GM12878 (cell line): Measurements from ENCODE around the gene ZDHHC14. TPM values are rescaled to one million over a fixed set of nuclear protein-coding genes. Genes with fewer than 3 reads are reported as not detected.

Source experiments
- ATAC-seq: fragments of 200-7000 bp; cut with Tn5 transposase; 3 replicates; pipeline ENCODE4 v1.9.1; 2020; ENCODE audit warnings: mild to moderate bottlenecking, moderate library complexity
- BruUV-seq: library from RNA; stranded (reverse); fragments of 400-500 nt; replicated peaks from 2 replicates; lab custom pipeline; 2021; lab: Mats Ljungman, UMichigan
- CTCF ChIA-PET: fragments of 300-600 bp; sonication (Branson Sonifier 250); formaldehyde crosslinking; extraction: SDS; loops from one replicate; lab custom pipeline; 2021; ENCODE audit warnings: inconsistent platforms; lab: Yijun Ruan, JAX
- POLR2A ChIA-PET: fragments of 350-600 bp; formaldehyde crosslinking; extraction: SDS; loops from one replicate; lab custom pipeline; 2021; ENCODE audit warnings: inconsistent platforms; lab: Charles Lee
- RAD21 ChIA-PET: fragments of 300-600 bp; sonication (Branson Sonifier 250); formaldehyde crosslinking; loops from one replicate; lab custom pipeline; 2023; ENCODE audit warnings: antibody characterized with exemption; ENCODE audit not compliant: unreplicated experiment; lab: Charles Lee
- SMC1A ChIA-PET: fragments of 300-600 bp; sonication (Branson Sonifier 250); formaldehyde crosslinking; loops from one replicate; lab custom pipeline; 2023; ENCODE audit not compliant: unreplicated experiment, uncharacterized antibody; lab: Charles Lee
- DNase-seq: peaks from one replicate; pipeline ENCODE4 v3.0.0-alpha.2; 2011; ENCODE audit warnings: low read depth, low spot score
- FAIRE-seq: peaks from 3 replicates; lab custom pipeline; 2011; peaks lifted over from hg19 to GRCh38; lab: Jason Lieb, UNC
- H2AFZ ChIP-seq: 2 replicates; pipeline ENCODE4 v1.6.0; 2011; ENCODE audit warnings: low read depth, low read length, control low read depth; ENCODE audit not compliant: control insufficient read depth
- H3K27ac ChIP-seq: 2 replicates; pipeline ENCODE4 v1.5.1; 2011; ENCODE audit warnings: control low read depth; ENCODE audit not compliant: control insufficient read depth, insufficient read depth
- H3K27me3 ChIP-seq, 2 experiments: replicated peaks in 1 of 2; 2 replicates each; pipeline versions ENCODE4 v1.6.0 to v1.6.1; 2011; ENCODE audit warnings: low read length in 1 of 2; ENCODE audit not compliant: control insufficient read depth in 2 of 2, insufficient read depth in 2 of 2
- H3K36me3 ChIP-seq, 2 experiments: 2 replicates each; pipeline ENCODE4 v1.5.1; 2011; ENCODE audit warnings: low read length in 1 of 2; ENCODE audit not compliant: control insufficient read depth in 2 of 2, insufficient read depth in 2 of 2
- H3K4me1 ChIP-seq: 2 replicates; pipeline ENCODE4 v1.6.1; 2011; ENCODE audit warnings: mild to moderate bottlenecking, low read length, moderate library complexity, mixed read lengths; ENCODE audit not compliant: control insufficient read depth, insufficient read depth
- H3K4me2 ChIP-seq: 2 replicates; pipeline ENCODE4 v1.6.0; 2011; ENCODE audit warnings: control low read depth; ENCODE audit not compliant: control insufficient read depth, insufficient read depth
- H3K4me3 ChIP-seq: fragments of 200-600 bp; sonication (generic); 2 replicates; pipeline ENCODE4 v1.5.1; 2016
- H3K79me2 ChIP-seq: 2 replicates; pipeline ENCODE4 v1.6.0; 2011; ENCODE audit warnings: low read length; ENCODE audit not compliant: control insufficient read depth, insufficient read depth
- H3K9ac ChIP-seq: 2 replicates; pipeline ENCODE4 v1.8.0; 2011; ENCODE audit warnings: low read length, control low read depth, mixed read lengths; ENCODE audit not compliant: control insufficient read depth, insufficient read depth
- H3K9me3 ChIP-seq: replicated peaks from 3 replicates; pipeline ENCODE4 v1.5.1; 2011; ENCODE audit warnings: mild to moderate bottlenecking, low read length; ENCODE audit not compliant: control insufficient read depth, insufficient read depth
- H4K20me1 ChIP-seq: 2 replicates; pipeline ENCODE4 v1.6.0; 2011; ENCODE audit not compliant: control insufficient read depth, insufficient read depth
- BMI1 ChIP-seq: fragments of 450-650 bp; IDR thresholded peaks from 2 replicates; pipeline ENCODE4 v1.6.1; 2016; ENCODE audit warnings: mild to moderate bottlenecking, moderate library complexity, borderline replicate concordance
- CBX3 ChIP-seq: fragments of 200-600 bp; sonication (generic); IDR thresholded peaks from 2 replicates; pipeline ENCODE4 v1.6.1; 2016; ENCODE audit warnings: low read depth, borderline replicate concordance
- CBX5 ChIP-seq: sonication (generic); IDR thresholded peaks from 2 replicates; pipeline ENCODE4 v1.6.1; 2016; ENCODE audit warnings: low read depth, moderate library complexity, mild to moderate bottlenecking, inconsistent platforms
- GATAD2B ChIP-seq: fragments of 450-650 bp; conservative IDR thresholded peaks from 2 replicates; pipeline ENCODE4 v1.6.1; 2017; ENCODE audit warnings: low read depth, mild to moderate bottlenecking, moderate library complexity
- HCFC1 ChIP-seq: fragments of 150-350 bp; IDR thresholded peaks from 2 replicates; pipeline ENCODE4 v1.6.1; 2014; ENCODE audit warnings: low read length
- MLLT1 ChIP-seq: fragments of 450-650 bp; IDR thresholded peaks from 2 replicates; pipeline ENCODE4 v1.6.1; 2016; ENCODE audit warnings: mild to moderate bottlenecking
- RELB ChIP-seq: fragments of 450-650 bp; IDR thresholded peaks from 2 replicates; pipeline ENCODE4 v1.6.1; 2017; ENCODE audit warnings: low read depth, mild to moderate bottlenecking, moderate library complexity
- RUNX3 ChIP-seq: IDR thresholded peaks from 2 replicates; pipeline ENCODE4 v1.6.1; 2012; ENCODE audit warnings: low read length, inconsistent platforms
- SREBF2 ChIP-seq: IDR thresholded peaks from 2 replicates; pipeline ENCODE4 v1.6.1; 2012; ENCODE audit warnings: mild to moderate bottlenecking, low read length
- SRF ChIP-seq, 2 experiments: IDR thresholded peaks; 2 replicates each; pipeline ENCODE4 v1.6.1; 2011; ENCODE audit warnings: low read depth in 2 of 2, low read length in 2 of 2, mild to moderate bottlenecking in 1 of 2, moderate library complexity in 1 of 2
- USF2 ChIP-seq: IDR thresholded peaks from 2 replicates; pipeline ENCODE4 v1.6.1; 2011; ENCODE audit warnings: low read depth, low read length, improper control_type of control experiment, borderline replicate concordance
- YY1 ChIP-seq: IDR thresholded peaks from 2 replicates; pipeline ENCODE4 v1.6.1; 2011; ENCODE audit warnings: low read depth, mild to moderate bottlenecking, low read length
- ZBTB11 ChIP-seq: fragments of 450-650 bp; formaldehyde crosslinking; IDR thresholded peaks from 2 replicates; pipeline ENCODE4 v1.5.0; 2022; ENCODE audit warnings: mild to moderate bottlenecking, missing genetic modification characterization
- WGBS: methylation state at CpG from one replicate; pipeline ENCODE4 v1.1.6; 2016; ENCODE audit warnings: low lambda C conversion rate; ENCODE audit not compliant: insufficient replicate concordance, insufficient coverage; ENCODE audit errors: missing lambda C conversion rate; 5-methylcytosine and 5-hydroxymethylcytosine counted together
- in situ Hi-C: fragments of 300-500 bp; cut with MboI; formaldehyde crosslinking; loops from 9 replicates; pipeline ENCODE4 v1.14.3; 2018; ENCODE audit warnings: mixed read lengths
- intact Hi-C: fragments of 100-400 bp; cut with micrococcal nuclease; formaldehyde crosslinking; loops from one replicate; pipeline ENCODE4 v1.14.2; 2022; ENCODE audit not compliant: unreplicated experiment
- polyA plus RNA-seq, 11 experiments: library from polyadenylated mRNA; depleted of rRNA in 4 of 11; unstranded in 6 of 11; stranded (reverse) in 5 of 11; fragments of >200 nt; fragmentation: Nextera tagmentation in 4 of 11; fragmentation: Illumina TruSeq in 1 of 11; extraction: Ambion mirVana in 4 of 11; extraction: Trizol in 1 of 11; gene quantifications; 1 replicate in 1 of 11; 2 replicates in 10 of 11; pipeline versions ENCODE4 v1.2.1 to v1.2.3, GENCODE V29; 2011 to 2016; ENCODE audit warnings: inconsistent platforms in 2 of 11, missing spikeins in 2 of 11, low read depth in 1 of 11
- total RNA-seq, 4 experiments: library from RNA; depleted of rRNA in 3 of 4; stranded (reverse); fragments of >200 nt in 3 of 4; fragmentation: Illumina TruSeq in 1 of 4; extraction: Trizol in 1 of 4; gene quantifications; 2 replicates each; pipeline versions ENCODE4 v1.2.1 to v1.2.3, GENCODE V29; 2013 to 2021

ZDHHC14 gene
- total and polyA plus RNA-seq, 10 of the 15 experiments (the other 5 are each of a cell fraction or from before 2014, with no cell fraction given), result 0.15 to 16.0 (median 0.76) TPM; not detected in 1

- RAD21 ChIA-PET, result no interaction called here
- H2AFZ ChIP-seq, result no peak overlapping the region
- WGBS, result 52% methylated on average over 3 of the region's 3 CpGs
- no peak overlapping the region for H3K4me2 ChIP-seq
- FAIRE-seq (no peak), ATAC-seq (no peak), DNase-seq (no peak)
- in situ Hi-C loops (loop anchor here (10.0 kb wide), 1 partner anchor 295 kb away; no protein-coding TSS in a partner anchor), intact Hi-C loops (no loop called here)
- TF ChIP-seq GATAD2B (no peak), RUNX3 (no peak), SREBF2 (no peak), ZBTB11 (CRISPR knock-in tag) (no peak), YY1 (no peak), MLLT1 (no peak), CBX5 (no peak), HCFC1 (no peak), SRF (IDR thresholded peaks at IDR 0.05; ENCODE audit: low read depth in 2 of 2, low read length in 2 of 2) (no peak), BMI1 (no peak), CBX3 (no peak), RELB (no peak), USF2 (no peak)
- CTCF ChIA-PET, result no interaction called here
- no peaks in the 10 kb centered on the region; the same call in 1 of the 2 replicates for H3K4me1 ChIP-seq
- H3K79me2 ChIP-seq, result no peaks in the 10 kb centered on the region
- H3K9me3 ChIP-seq, result no peaks in the 10 kb centered on the region
- POLR2A ChIA-PET, result no interaction called here
- SMC1A ChIA-PET, result interaction anchor here (1.2 kb wide), 1 partner anchor 40 kb away, joined by 3 read pairs; no protein-coding TSS in a partner anchor
- H3K36me3 ChIP-seq, result no peaks in the 10 kb centered on the region
- H4K20me1 ChIP-seq, result no peaks in the 10 kb centered on the region
- no TSS peak for BruUV-seq
- H3K27me3 ChIP-seq, result no peaks in the 10 kb centered on the region
- H3K4me3 ChIP-seq, result no peak overlapping the region
- no peak overlapping the region for H3K27ac ChIP-seq
- H3K9ac ChIP-seq, result no peak overlapping the region
Observed at GRCh38 chr6:157609556-157609955, 228.6 kb downstream of the ZDHHC14 start.
